GM12878 (cell line): ENCODE results near the gene LSM12. TPM values are rescaled to one million over a fixed set of nuclear protein-coding genes. Genes with fewer than 3 reads are reported as not detected.

ENCODE experiments used
- ATAC-seq: fragments of 200-7000 bp; cut with Tn5 transposase; 3 replicates; pipeline ENCODE4 v1.9.1; 2020; ENCODE audit warnings: mild to moderate bottlenecking, moderate library complexity
- BruUV-seq: library from RNA; stranded (reverse); fragments of 400-500 nt; replicated peaks from 2 replicates; lab custom pipeline; 2021; lab: Mats Ljungman, UMichigan
- CTCF ChIA-PET: fragments of 300-600 bp; sonication (Branson Sonifier 250); formaldehyde crosslinking; extraction: SDS; loops from one replicate; lab custom pipeline; 2021; ENCODE audit warnings: inconsistent platforms; lab: Yijun Ruan, JAX
- POLR2A ChIA-PET: fragments of 350-600 bp; formaldehyde crosslinking; extraction: SDS; loops from one replicate; lab custom pipeline; 2021; ENCODE audit warnings: inconsistent platforms; lab: Charles Lee
- RAD21 ChIA-PET: fragments of 300-600 bp; sonication (Branson Sonifier 250); formaldehyde crosslinking; loops from one replicate; lab custom pipeline; 2023; ENCODE audit warnings: antibody characterized with exemption; ENCODE audit not compliant: unreplicated experiment; lab: Charles Lee
- SMC1A ChIA-PET: fragments of 300-600 bp; sonication (Branson Sonifier 250); formaldehyde crosslinking; loops from one replicate; lab custom pipeline; 2023; ENCODE audit not compliant: unreplicated experiment, uncharacterized antibody; lab: Charles Lee
- DNase-seq: peaks from one replicate; pipeline ENCODE4 v3.0.0-alpha.2; 2011; ENCODE audit warnings: low read depth, low spot score
- FAIRE-seq: peaks from 3 replicates; lab custom pipeline; 2011; peaks lifted over from hg19 to GRCh38; lab: Jason Lieb, UNC
- H2AFZ ChIP-seq: 2 replicates; pipeline ENCODE4 v1.6.0; 2011; ENCODE audit warnings: low read depth, low read length, control low read depth; ENCODE audit not compliant: control insufficient read depth
- H3K27ac ChIP-seq: 2 replicates; pipeline ENCODE4 v1.5.1; 2011; ENCODE audit warnings: control low read depth; ENCODE audit not compliant: control insufficient read depth, insufficient read depth
- H3K27me3 ChIP-seq, 2 experiments: replicated peaks in 1 of 2; 2 replicates each; pipeline versions ENCODE4 v1.6.0 to v1.6.1; 2011; ENCODE audit warnings: low read length in 1 of 2; ENCODE audit not compliant: control insufficient read depth in 2 of 2, insufficient read depth in 2 of 2
- H3K36me3 ChIP-seq, 2 experiments: 2 replicates each; pipeline ENCODE4 v1.5.1; 2011; ENCODE audit warnings: low read length in 1 of 2; ENCODE audit not compliant: control insufficient read depth in 2 of 2, insufficient read depth in 2 of 2
- H3K4me1 ChIP-seq: 2 replicates; pipeline ENCODE4 v1.6.1; 2011; ENCODE audit warnings: mild to moderate bottlenecking, low read length, moderate library complexity, mixed read lengths; ENCODE audit not compliant: control insufficient read depth, insufficient read depth
- H3K4me2 ChIP-seq: 2 replicates; pipeline ENCODE4 v1.6.0; 2011; ENCODE audit warnings: control low read depth; ENCODE audit not compliant: control insufficient read depth, insufficient read depth
- H3K4me3 ChIP-seq: fragments of 200-600 bp; sonication (generic); 2 replicates; pipeline ENCODE4 v1.5.1; 2016
- H3K79me2 ChIP-seq: 2 replicates; pipeline ENCODE4 v1.6.0; 2011; ENCODE audit warnings: low read length; ENCODE audit not compliant: control insufficient read depth, insufficient read depth
- H3K9ac ChIP-seq: 2 replicates; pipeline ENCODE4 v1.8.0; 2011; ENCODE audit warnings: low read length, control low read depth, mixed read lengths; ENCODE audit not compliant: control insufficient read depth, insufficient read depth
- H3K9me3 ChIP-seq: replicated peaks from 3 replicates; pipeline ENCODE4 v1.5.1; 2011; ENCODE audit warnings: mild to moderate bottlenecking, low read length; ENCODE audit not compliant: control insufficient read depth, insufficient read depth
- H4K20me1 ChIP-seq: 2 replicates; pipeline ENCODE4 v1.6.0; 2011; ENCODE audit not compliant: control insufficient read depth, insufficient read depth
- EZH2 ChIP-seq: IDR thresholded peaks from 2 replicates; pipeline ENCODE4 v1.6.1; 2012; ENCODE audit warnings: low read depth, mild to moderate bottlenecking, control low read depth, inconsistent platforms, low read length, borderline replicate concordance; ENCODE audit not compliant: control insufficient read depth
- NRF1 ChIP-seq: conservative IDR thresholded peaks from 2 replicates; pipeline ENCODE4 v1.6.1; 2011; ENCODE audit warnings: mild to moderate bottlenecking, low read depth, low read length, improper control_type of control experiment
- PAX8 ChIP-seq: fragments of 450-650 bp; IDR thresholded peaks from 2 replicates; pipeline ENCODE4 v1.6.1; 2017; ENCODE audit warnings: mild to moderate bottlenecking, moderate library complexity
- RAD51 ChIP-seq: fragments of 450-650 bp; IDR thresholded peaks from 2 replicates; pipeline ENCODE4 v1.6.1; 2016; ENCODE audit warnings: moderate library complexity, mild to moderate bottlenecking, inconsistent platforms
- RFX5 ChIP-seq: IDR thresholded peaks from 2 replicates; pipeline ENCODE4 v1.6.1; 2011; ENCODE audit warnings: low read depth, low read length, improper control_type of control experiment
- SIN3A ChIP-seq: IDR thresholded peaks from 2 replicates; pipeline ENCODE4 v1.6.1; 2012; ENCODE audit warnings: low read depth, low read length, improper control_type of control experiment
- SREBF2 ChIP-seq: IDR thresholded peaks from 2 replicates; pipeline ENCODE4 v1.6.1; 2012; ENCODE audit warnings: mild to moderate bottlenecking, low read length
- ZBED1 ChIP-seq: IDR thresholded peaks from 2 replicates; pipeline ENCODE4 v1.6.1; 2016; ENCODE audit warnings: borderline replicate concordance
- WGBS: methylation state at CpG from one replicate; pipeline ENCODE4 v1.1.6; 2016; ENCODE audit warnings: low lambda C conversion rate; ENCODE audit not compliant: insufficient replicate concordance, insufficient coverage; ENCODE audit errors: missing lambda C conversion rate; 5-methylcytosine and 5-hydroxymethylcytosine counted together
- in situ Hi-C: fragments of 300-500 bp; cut with MboI; formaldehyde crosslinking; loops from 9 replicates; pipeline ENCODE4 v1.14.3; 2018; ENCODE audit warnings: mixed read lengths
- intact Hi-C: fragments of 100-400 bp; cut with micrococcal nuclease; formaldehyde crosslinking; loops from one replicate; pipeline ENCODE4 v1.14.2; 2022; ENCODE audit not compliant: unreplicated experiment
- polyA plus RNA-seq, 11 experiments: library from polyadenylated mRNA; depleted of rRNA in 4 of 11; unstranded in 6 of 11; stranded (reverse) in 5 of 11; fragments of >200 nt; fragmentation: Nextera tagmentation in 4 of 11; fragmentation: Illumina TruSeq in 1 of 11; extraction: Ambion mirVana in 4 of 11; extraction: Trizol in 1 of 11; gene quantifications; 1 replicate in 1 of 11; 2 replicates in 10 of 11; pipeline versions ENCODE4 v1.2.1 to v1.2.3, GENCODE V29; 2011 to 2016; ENCODE audit warnings: inconsistent platforms in 2 of 11, missing spikeins in 2 of 11, low read depth in 1 of 11
- total RNA-seq, 4 experiments: library from RNA; depleted of rRNA in 3 of 4; stranded (reverse); fragments of >200 nt in 3 of 4; fragmentation: Illumina TruSeq in 1 of 4; extraction: Trizol in 1 of 4; gene quantifications; 2 replicates each; pipeline versions ENCODE4 v1.2.1 to v1.2.3, GENCODE V29; 2013 to 2021
- TF ChIP-seq, protein P1 (sequence below): IDR thresholded peaks from 2 replicates; pipeline ENCODE4 v1.6.1; 2012; ENCODE audit warnings: low read depth, low read length, improper control_type of control experiment
- TF ChIP-seq, protein P2 (sequence below): fragments of 450-650 bp; IDR thresholded peaks from 2 replicates; pipeline ENCODE4 v1.6.1; 2018; ENCODE audit warnings: mild to moderate bottlenecking, low read depth, moderate library complexity; ENCODE audit not compliant: partially characterized antibody
- TF ChIP-seq, protein P3 (sequence below): fragments of 450-650 bp; IDR thresholded peaks from 2 replicates; pipeline ENCODE4 v1.6.1; 2017; ENCODE audit warnings: mild to moderate bottlenecking

Gene LSM12
- total and polyA plus RNA-seq, 10 of the 15 experiments (the other 5 are each of a cell fraction or from before 2014, with no cell fraction given), result 51.1 to 206 (median 70.8) TPM

DNA sequence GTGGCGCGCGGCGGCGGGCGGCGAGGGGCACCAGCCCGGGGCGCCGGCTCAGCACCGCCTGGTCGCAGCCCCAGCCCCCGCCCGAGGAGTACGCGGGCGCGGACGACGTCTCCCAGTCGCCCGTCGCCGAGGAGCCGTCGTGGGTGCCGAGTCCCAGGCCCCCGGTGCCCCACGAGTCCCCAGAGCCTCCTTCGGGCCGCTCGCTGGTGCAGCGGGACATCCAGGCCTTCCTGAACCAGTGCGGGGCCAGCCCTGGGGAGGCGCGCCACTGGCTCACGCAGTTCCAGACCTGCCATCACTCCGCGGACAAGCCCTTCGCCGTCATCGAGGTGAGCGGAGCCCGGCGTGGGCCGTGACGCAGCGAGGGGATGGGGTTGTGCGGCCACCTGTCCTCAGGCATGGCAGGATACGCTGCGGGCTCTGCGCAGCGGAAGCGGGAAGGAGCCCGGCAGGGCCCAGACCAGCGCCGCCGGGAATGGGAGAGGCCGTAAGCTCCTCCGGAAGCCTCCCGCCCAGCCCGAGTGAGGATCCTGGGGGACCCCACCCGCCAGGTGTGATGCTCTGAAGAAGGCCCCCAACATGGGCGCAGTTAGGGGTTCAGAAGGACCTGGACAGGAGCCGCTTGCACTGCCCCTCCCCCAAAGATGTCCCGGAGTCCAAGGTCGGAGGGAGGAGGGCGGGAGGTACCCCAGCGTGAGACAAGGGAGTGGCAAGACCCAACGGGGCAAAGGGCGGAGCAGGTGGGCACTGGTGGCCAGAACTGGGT is 61.5 kb downstream of the LSM12 start:
- no TSS peak for BruUV-seq
- Histone ChIP-seq H3K4me3 (no peak overlapping the region), H3K27me3 (peaks cover 10% of the 10 kb centered on the region in 2 experiments), H3K27ac (no peak overlapping the region), H3K36me3 (no peaks in the 10 kb centered on the region), H2AFZ (no peak overlapping the region), H3K9ac (no peak overlapping the region)
- WGBS, result 17% methylated on average over 59 of the region's 71 CpGs
- ChIA-PET RAD21 (no interaction called here), POLR2A (interaction anchor here (0.5 kb wide), 1 partner anchor 135 kb away, joined by 4 read pairs; no protein-coding TSS in a partner anchor)
- no peak for ATAC-seq
- no peak for TF ChIP-seq EZH2
- TF ChIP-seq, protein P1, sequence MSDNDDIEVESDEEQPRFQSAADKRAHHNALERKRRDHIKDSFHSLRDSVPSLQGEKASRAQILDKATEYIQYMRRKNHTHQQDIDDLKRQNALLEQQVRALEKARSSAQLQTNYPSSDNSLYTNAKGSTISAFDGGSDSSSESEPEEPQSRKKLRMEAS, result no peak
- no peak for TF ChIP-seq SREBF2
- TF ChIP-seq SIN3A, result no peak
- no peak for TF ChIP-seq RFX5
- TF ChIP-seq, protein P2, sequence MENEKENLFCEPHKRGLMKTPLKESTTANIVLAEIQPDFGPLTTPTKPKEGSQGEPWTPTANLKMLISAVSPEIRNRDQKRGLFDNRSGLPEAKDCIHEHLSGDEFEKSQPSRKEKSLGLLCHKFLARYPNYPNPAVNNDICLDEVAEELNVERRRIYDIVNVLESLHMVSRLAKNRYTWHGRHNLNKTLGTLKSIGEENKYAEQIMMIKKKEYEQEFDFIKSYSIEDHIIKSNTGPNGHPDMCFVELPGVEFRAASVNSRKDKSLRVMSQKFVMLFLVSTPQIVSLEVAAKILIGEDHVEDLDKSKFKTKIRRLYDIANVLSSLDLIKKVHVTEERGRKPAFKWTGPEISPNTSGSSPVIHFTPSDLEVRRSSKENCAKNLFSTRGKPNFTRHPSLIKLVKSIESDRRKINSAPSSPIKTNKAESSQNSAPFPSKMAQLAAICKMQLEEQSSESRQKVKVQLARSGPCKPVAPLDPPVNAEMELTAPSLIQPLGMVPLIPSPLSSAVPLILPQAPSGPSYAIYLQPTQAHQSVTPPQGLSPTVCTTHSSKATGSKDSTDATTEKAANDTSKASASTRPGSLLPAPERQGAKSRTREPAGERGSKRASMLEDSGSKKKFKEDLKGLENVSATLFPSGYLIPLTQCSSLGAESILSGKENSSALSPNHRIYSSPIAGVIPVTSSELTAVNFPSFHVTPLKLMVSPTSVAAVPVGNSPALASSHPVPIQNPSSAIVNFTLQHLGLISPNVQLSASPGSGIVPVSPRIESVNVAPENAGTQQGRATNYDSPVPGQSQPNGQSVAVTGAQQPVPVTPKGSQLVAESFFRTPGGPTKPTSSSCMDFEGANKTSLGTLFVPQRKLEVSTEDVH, result no peak
- TF ChIP-seq PAX8, result no peak
- no peak for TF ChIP-seq ZBED1
- TF ChIP-seq, protein P3, sequence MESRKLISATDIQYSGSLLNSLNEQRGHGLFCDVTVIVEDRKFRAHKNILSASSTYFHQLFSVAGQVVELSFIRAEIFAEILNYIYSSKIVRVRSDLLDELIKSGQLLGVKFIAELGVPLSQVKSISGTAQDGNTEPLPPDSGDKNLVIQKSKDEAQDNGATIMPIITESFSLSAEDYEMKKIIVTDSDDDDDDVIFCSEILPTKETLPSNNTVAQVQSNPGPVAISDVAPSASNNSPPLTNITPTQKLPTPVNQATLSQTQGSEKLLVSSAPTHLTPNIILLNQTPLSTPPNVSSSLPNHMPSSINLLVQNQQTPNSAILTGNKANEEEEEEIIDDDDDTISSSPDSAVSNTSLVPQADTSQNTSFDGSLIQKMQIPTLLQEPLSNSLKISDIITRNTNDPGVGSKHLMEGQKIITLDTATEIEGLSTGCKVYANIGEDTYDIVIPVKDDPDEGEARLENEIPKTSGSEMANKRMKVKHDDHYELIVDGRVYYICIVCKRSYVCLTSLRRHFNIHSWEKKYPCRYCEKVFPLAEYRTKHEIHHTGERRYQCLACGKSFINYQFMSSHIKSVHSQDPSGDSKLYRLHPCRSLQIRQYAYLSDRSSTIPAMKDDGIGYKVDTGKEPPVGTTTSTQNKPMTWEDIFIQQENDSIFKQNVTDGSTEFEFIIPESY, result no peak
- no peak for TF ChIP-seq RAD51
- TF ChIP-seq NRF1, result no peak
- TF ChIP-seq, all 136 proteins: peak for 0
- CTCF ChIA-PET, result interaction anchor here (1.6 kb wide), 1 partner anchor 36 kb away, joined by 3 read pairs; no protein-coding TSS in a partner anchor
- no peaks in the 10 kb centered on the region for H3K79me2 ChIP-seq
- peaks cover 7% of the 10 kb centered on the region for H3K4me1 ChIP-seq
- SMC1A ChIA-PET, result no interaction called here
- DNase-seq, result no peak
- H3K9me3 ChIP-seq, result no peaks in the 10 kb centered on the region
- H3K4me2 ChIP-seq, result no peak overlapping the region; the same call in 1 of the 2 replicates
- H4K20me1 ChIP-seq, result no peaks in the 10 kb centered on the region; the same call in 1 of the 2 replicates
- FAIRE-seq, result no peak
- in situ Hi-C loops, result loop anchor here (25.0 kb wide), 1 partner anchor 793 kb away; the partner anchor contains the start of gene TMEM106A
- intact Hi-C loops, result no loop called here
